Stimulated activated naive CD8-positive, alpha-beta T cell treated with anti-CD3 and anti-CD28 coated beads, Interleukin-15, Interleukin-2, amounts not matched to agents 100 ng/mL and 50 ng/mL, for 24 hours (primary cell): ENCODE results near the gene TUBA3E.
"Not testable (repeated sequence)": the region's sequence is repeated elsewhere in the genome, so short reads cannot be mapped to it uniquely, and the experiment has no call there.

Source experiments
- H3K27ac Mint-ChIP-seq: one replicate; pipeline ENCODE4 v1.8.0; 2021; ENCODE audit warnings: mild to moderate bottlenecking, mixed read lengths
- H3K27me3 Mint-ChIP-seq: one replicate; pipeline ENCODE4 v1.8.0; 2021; ENCODE audit warnings: mixed read lengths
- H3K36me3 Mint-ChIP-seq: one replicate; pipeline ENCODE4 v1.8.0; 2021; ENCODE audit warnings: low read depth, mixed read lengths
- H3K4me1 Mint-ChIP-seq: one replicate; pipeline ENCODE4 v1.8.0; 2021; ENCODE audit warnings: low read depth, mixed read lengths
- H3K4me3 Mint-ChIP-seq: one replicate; pipeline ENCODE4 v1.8.0; 2021; ENCODE audit warnings: mild to moderate bottlenecking, mixed read lengths
- H3K9me3 Mint-ChIP-seq: one replicate; pipeline ENCODE4 v1.8.0; 2021; ENCODE audit warnings: mixed read lengths

TUBA3E gene

GRCh38 chr2:130198343-130198742 is at the start of gene TUBA3E:
TSS of gene TUBA3E (minus strand) at chr2:130198439. CDS start at chr2:130198360, 79 bp downstream.
- no peaks in the 10 kb centered on the region for H3K4me1 Mint-ChIP-seq
- no peaks in the 10 kb centered on the region for H3K27me3 Mint-ChIP-seq
- H3K4me3 Mint-ChIP-seq = no peak within 1 kb of the TSS
- H3K9me3 Mint-ChIP-seq = no peaks in the 10 kb centered on the region
- no peaks in the 10 kb centered on the region for H3K36me3 Mint-ChIP-seq
- no peak within 1 kb of the TSS for H3K27ac Mint-ChIP-seq

- H3K36me3 Mint-ChIP-seq = no peaks in the 10 kb centered on the region
- H3K4me1 Mint-ChIP-seq = no peaks in the 10 kb centered on the region
- H3K27me3 Mint-ChIP-seq = peaks cover 42% of the 10 kb centered on the region
- H3K27ac Mint-ChIP-seq = no peak overlapping the region
- H3K9me3 Mint-ChIP-seq = no peaks in the 10 kb centered on the region
- no peak overlapping the region for H3K4me3 Mint-ChIP-seq
Measured at GRCh38 chr2:130246430-130246829, 48.2 kb upstream of the TUBA3E start.

DNA sequence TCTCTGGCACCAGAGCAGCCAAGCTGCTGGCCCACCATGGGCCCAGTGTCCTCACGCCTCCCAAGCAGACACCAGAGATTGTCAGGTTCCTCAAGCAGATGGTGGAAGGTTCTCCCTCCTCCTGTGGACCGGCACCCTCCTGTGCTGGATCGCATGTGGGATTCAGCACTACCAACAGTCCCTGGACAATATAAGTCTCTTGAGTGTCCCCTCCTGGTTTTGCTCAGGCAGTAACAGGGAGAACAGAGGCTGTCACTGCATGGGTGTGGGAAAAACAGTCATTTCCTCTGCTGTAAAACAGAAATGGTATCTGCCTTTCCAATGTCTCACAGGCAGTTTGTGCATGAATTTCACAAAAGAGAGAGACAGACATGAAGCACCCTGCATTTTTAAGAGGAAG is 47.7 kb upstream of the TUBA3E start:
- no peaks in the 10 kb centered on the region for H3K4me1 Mint-ChIP-seq
- peaks cover 42% of the 10 kb centered on the region for H3K27me3 Mint-ChIP-seq
- no peaks in the 10 kb centered on the region for H3K9me3 Mint-ChIP-seq
- no peak overlapping the region for H3K27ac Mint-ChIP-seq
- H3K36me3 Mint-ChIP-seq = no peaks in the 10 kb centered on the region
- H3K4me3 Mint-ChIP-seq = no peak overlapping the region

- Mint-ChIP-seq H3K9me3 (no peaks in the 10 kb centered on the region), H3K4me1 (no peaks in the 10 kb centered on the region), H3K27ac (no peak overlapping the region), H3K36me3 (no peaks in the 10 kb centered on the region), H3K4me3 (no peak overlapping the region), H3K27me3 (peaks cover 27% of the 10 kb centered on the region)
Measured at GRCh38 chr2:130243359-130243758, 45.1 kb upstream of the TUBA3E start.

DNA sequence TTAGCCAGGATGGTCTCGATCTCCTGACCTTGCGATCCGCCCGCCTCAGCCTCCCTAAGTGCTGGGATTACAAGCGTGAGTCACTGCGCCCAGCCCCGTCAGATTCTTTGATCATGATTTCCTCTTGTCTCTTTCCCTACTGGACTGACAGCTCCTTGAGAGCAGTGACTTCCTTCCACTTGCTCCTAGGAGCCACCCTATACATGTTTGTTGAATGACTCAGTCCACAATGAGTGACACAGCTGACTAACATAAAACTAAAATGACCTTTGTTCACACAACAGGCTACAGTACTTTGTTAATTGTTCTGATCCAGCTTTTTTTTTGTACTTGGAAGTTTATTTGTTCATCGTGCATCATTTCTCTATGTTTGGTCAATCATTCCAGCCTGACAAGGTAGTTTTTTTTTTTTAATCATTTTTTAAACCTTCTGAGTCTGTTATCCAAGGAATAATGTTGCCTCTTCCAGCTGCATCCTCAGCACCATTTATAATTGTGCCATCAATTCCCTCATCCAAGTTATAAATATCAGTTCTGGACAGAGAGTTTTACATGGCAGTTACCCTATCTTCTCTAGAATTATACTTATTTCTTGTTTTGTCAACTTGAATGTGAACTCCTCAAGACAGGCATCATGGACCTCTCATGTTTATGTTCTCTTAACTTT is 42.9 kb upstream of the TUBA3E start:
- no peaks in the 10 kb centered on the region for H3K9me3 Mint-ChIP-seq
- no peak overlapping the region for H3K4me3 Mint-ChIP-seq
- no peaks in the 10 kb centered on the region for H3K36me3 Mint-ChIP-seq
- no peak overlapping the region for H3K27ac Mint-ChIP-seq
- peaks cover 19% of the 10 kb centered on the region for H3K27me3 Mint-ChIP-seq
- H3K4me1 Mint-ChIP-seq = no peaks in the 10 kb centered on the region

DNA sequence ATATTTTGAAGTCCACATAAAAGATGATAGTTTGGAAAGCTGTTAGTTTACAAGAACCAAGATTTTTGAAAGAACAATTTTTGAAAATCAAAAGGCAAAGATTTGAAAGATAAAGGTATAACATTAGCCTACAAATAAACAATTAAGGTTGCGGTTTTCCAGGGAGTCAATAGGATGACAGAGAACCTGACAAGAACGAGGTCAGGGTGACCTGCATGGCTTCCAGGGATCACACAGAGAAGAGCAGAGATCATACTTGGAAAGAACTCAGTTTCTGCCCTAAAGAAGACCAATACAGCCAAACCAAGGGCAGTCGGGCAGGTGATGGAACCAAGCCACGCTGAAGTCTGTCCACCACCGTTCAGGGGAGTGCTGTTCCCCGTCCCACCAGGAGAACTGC is 41.3 kb upstream of the TUBA3E start:
- H3K4me3 Mint-ChIP-seq, H3K4me1 Mint-ChIP-seq, H3K27ac Mint-ChIP-seq, H3K36me3 Mint-ChIP-seq, H3K9me3 Mint-ChIP-seq: not testable (repeated sequence)
- peaks cover 14% of the 10 kb centered on the region for H3K27me3 Mint-ChIP-seq

DNA sequence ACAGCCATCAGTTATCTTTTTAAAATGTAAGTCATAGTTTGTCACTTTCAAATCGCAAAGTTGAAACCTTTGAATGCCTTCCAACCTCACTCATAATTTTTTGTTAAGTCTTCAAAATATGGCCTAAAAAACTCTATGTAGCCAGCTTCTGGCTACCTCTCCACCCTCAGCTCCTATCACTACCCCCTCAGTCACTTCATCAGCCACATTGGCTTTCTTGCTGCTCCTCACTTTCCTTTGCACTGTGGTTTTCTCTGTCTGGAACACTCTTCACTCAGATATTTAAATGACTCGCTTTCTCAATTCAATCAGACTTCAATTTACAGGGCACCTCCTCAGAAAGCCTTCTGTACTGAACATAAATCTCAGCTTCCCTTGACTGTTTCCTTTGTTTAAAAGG is 34.8 kb upstream of the TUBA3E start:
- H3K4me1 Mint-ChIP-seq, H3K4me3 Mint-ChIP-seq, H3K36me3 Mint-ChIP-seq, H3K9me3 Mint-ChIP-seq, H3K27ac Mint-ChIP-seq: not testable (repeated sequence)
- peaks cover 17% of the 10 kb centered on the region for H3K27me3 Mint-ChIP-seq

DNA sequence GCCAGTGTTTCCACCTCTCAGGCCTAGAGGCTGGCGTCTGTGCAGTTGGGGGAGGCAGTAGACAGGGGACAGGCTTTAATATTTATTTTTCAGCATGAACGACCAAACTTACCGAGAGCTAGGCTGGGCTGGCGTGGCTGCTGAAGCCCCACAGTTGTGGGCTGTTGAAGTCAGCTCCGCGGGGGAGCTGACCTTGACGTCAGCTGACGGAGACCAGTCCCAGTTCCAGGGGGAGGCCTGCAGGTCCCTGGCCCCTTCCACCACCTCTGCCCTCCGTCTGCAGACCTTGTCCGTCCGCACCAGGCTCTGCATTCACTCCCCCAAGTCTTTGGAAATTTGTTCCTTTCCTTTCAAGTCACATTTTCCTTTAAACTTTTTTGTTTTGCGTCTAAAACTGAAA is 33.4 kb upstream of the TUBA3E start:
- no peak overlapping the region for H3K27ac Mint-ChIP-seq
- no peaks in the 10 kb centered on the region for H3K36me3 Mint-ChIP-seq
- no peak overlapping the region for H3K4me3 Mint-ChIP-seq
- no peaks in the 10 kb centered on the region for H3K9me3 Mint-ChIP-seq
- peaks cover 14% of the 10 kb centered on the region for H3K27me3 Mint-ChIP-seq
- H3K4me1 Mint-ChIP-seq = no peaks in the 10 kb centered on the region

- H3K27me3 Mint-ChIP-seq = peaks cover 12% of the 10 kb centered on the region
- not testable (repeated sequence) for H3K27ac Mint-ChIP-seq, H3K9me3 Mint-ChIP-seq, H3K36me3 Mint-ChIP-seq, H3K4me1 Mint-ChIP-seq, H3K4me3 Mint-ChIP-seq
Measured at GRCh38 chr2:130230907-130231306, 32.7 kb upstream of the TUBA3E start.

DNA sequence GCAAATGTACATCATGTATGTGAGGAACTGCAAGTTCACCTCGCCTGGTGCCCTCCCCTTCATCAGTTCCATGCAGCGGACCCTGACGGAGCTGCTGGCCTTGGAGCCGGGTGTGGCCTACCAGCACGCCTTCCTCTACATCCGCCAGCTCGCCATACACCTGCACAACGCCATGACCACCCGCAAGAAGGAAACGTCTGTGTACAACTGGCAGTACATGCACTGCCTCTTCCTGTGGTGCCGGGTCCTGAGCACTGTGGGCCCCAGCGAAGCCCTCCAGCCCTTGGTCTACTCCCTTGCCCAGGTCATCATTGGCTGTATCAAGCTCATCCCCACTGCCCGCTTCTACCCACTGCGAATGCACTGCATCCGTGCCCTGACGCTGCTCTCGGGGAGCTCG is 32.1 kb upstream of the TUBA3E start:
- H3K9me3 Mint-ChIP-seq, H3K4me1 Mint-ChIP-seq, H3K4me3 Mint-ChIP-seq, H3K36me3 Mint-ChIP-seq, H3K27ac Mint-ChIP-seq: not testable (repeated sequence)
- H3K27me3 Mint-ChIP-seq = peaks cover 12% of the 10 kb centered on the region

GRCh38 chr2:130229161-130229510 is 30.9 kb upstream of the TUBA3E start:
- not testable (repeated sequence) for H3K27me3 Mint-ChIP-seq, H3K27ac Mint-ChIP-seq, H3K36me3 Mint-ChIP-seq, H3K4me1 Mint-ChIP-seq, H3K4me3 Mint-ChIP-seq, H3K9me3 Mint-ChIP-seq

DNA sequence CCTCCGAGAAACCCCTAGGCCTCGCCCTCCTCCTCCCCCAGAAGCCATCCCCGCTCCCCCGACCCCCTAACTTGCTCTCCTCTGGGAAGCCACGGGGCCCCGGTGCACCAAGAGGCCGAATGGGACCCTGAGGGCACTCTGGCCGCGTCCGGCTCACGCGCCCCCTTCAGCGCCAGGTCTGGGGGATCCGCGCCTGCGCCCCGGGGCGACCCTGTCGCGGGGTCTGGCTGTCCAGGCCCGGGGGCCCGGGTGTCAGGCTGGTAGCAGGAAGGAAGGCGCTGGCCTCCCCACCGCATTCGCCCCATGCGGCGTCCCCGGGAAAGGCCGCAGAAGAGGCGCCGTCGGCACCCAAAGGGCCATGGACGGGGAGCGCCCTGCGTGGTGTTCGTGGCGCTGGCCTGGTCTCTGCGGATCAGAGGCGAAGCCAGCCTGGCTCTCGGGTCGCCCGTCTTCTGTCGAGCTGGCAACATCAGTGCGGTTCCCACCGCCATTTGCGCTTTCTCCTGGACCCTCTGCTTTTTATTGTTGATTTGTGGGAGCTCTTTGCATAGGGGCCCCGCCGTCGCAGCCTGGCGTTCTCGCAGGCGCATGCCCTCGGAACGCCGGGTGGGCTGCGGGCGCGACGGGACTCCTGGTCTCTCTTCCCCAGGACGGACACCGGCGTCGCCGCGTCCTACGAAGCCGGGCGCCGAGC is 30.4 kb upstream of the TUBA3E start:
- not testable (repeated sequence) for H3K4me3 Mint-ChIP-seq, H3K27me3 Mint-ChIP-seq, H3K4me1 Mint-ChIP-seq, H3K27ac Mint-ChIP-seq, H3K9me3 Mint-ChIP-seq, H3K36me3 Mint-ChIP-seq

GRCh38 chr2:130228005-130228404 is 29.8 kb upstream of the TUBA3E start:
- H3K4me1 Mint-ChIP-seq = not testable (repeated sequence)

GRCh38 chr2:130222523-130222922 is 24.3 kb upstream of the TUBA3E start:
- H3K4me1 Mint-ChIP-seq, H3K36me3 Mint-ChIP-seq, H3K27ac Mint-ChIP-seq, H3K27me3 Mint-ChIP-seq, H3K9me3 Mint-ChIP-seq, H3K4me3 Mint-ChIP-seq: not testable (repeated sequence)

More at GRCh38 chr2:130228005-130228404, 29.8 kb upstream of the TUBA3E start:
- H3K36me3 Mint-ChIP-seq, H3K4me3 Mint-ChIP-seq, H3K9me3 Mint-ChIP-seq, H3K27ac Mint-ChIP-seq, H3K27me3 Mint-ChIP-seq: not testable (repeated sequence)

DNA sequence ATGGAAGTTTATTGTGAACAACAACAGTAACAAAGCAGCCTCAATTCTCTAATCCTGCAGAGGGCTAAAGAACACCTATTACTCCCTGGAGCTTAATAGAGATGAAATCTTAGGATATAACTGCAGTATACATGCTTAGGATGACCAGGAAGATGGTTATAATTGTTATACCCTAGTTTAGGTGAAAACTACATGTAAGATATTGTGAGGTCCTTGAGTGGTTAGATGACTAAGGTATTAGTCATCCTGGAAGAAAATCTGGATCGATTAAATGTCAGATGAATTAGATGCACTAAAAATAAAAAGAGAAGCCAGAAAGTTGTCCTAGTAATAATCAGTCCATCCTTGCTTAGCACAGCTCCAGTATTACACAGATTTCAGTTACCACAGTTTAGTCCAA is 22.3 kb upstream of the TUBA3E start:
- not testable (repeated sequence) for H3K4me3 Mint-ChIP-seq, H3K36me3 Mint-ChIP-seq, H3K4me1 Mint-ChIP-seq, H3K9me3 Mint-ChIP-seq, H3K27ac Mint-ChIP-seq
- peaks cover 19% of the 10 kb centered on the region for H3K27me3 Mint-ChIP-seq

DNA sequence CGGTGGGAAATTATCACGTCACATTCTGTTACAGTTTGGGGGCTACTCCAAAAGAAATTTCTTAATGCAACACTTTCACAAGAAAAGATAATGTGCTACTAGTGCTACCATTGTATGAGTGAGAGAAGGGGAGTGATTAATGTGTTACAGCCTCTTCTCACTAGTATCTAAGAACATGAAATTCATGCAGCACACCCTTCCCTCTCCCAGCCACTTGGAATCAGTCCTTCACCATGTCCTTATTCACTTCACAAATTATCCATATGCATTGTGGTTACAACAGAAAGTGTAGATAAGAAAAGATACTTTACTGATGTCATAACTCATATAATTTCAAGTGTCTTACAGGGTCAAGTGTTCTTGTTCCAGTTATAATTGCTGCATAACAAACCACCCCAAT is 20.9 kb upstream of the TUBA3E start:
- peaks cover 28% of the 10 kb centered on the region for H3K27me3 Mint-ChIP-seq
- H3K9me3 Mint-ChIP-seq, H3K4me1 Mint-ChIP-seq, H3K4me3 Mint-ChIP-seq, H3K27ac Mint-ChIP-seq, H3K36me3 Mint-ChIP-seq: not testable (repeated sequence)
